Esophagus squamous epithelium (tissue), 5 donors: Measurements from ENCODE around the gene PLEKHA7. TPM values are rescaled to one million over a fixed set of nuclear protein-coding genes. Genes with fewer than 3 reads are reported as not detected.

Experiments used
- DNase-seq: peaks from one replicate; lab custom pipeline; 2025; lab: John Stamatoyannopoulos, UW
- H3K27ac ChIP-seq, 4 donors: fragments of 200-600 bp; sonication (generic); one replicate each; pipeline ENCODE4 v1.5.1; 2016 to 2019; ENCODE audit warnings: mild to moderate bottlenecking in 1 of 4
- H3K27me3 ChIP-seq, 4 donors: fragments of 200-600 bp; sonication (generic); 1 replicate in 3 of 4; 2 replicates in 1 of 4; pipeline versions ENCODE4 v1.5.1 to v1.6.0; 2017 to 2021; ENCODE audit warnings: antibody characterized with exemption in 1 of 4
- H3K36me3 ChIP-seq, 3 donors: fragments of 200-600 bp; sonication (generic); one replicate each; pipeline ENCODE4 v1.5.1; 2016 to 2019
- H3K4me1 ChIP-seq, 3 donors: fragments of 200-600 bp; sonication (generic); one replicate each; pipeline ENCODE4 v1.5.1; 2017 to 2019
- H3K4me3 ChIP-seq, 4 donors: fragments of 200-600 bp; sonication (generic); 1 replicate in 3 of 4; 2 replicates in 1 of 4; pipeline ENCODE4 v1.5.1; 2016 to 2019; ENCODE audit warnings: mild to moderate bottlenecking in 2 of 4, moderate library complexity in 1 of 4
- H3K9me3 ChIP-seq, 3 donors: fragments of 200-600 bp; sonication (generic); one replicate each; pipeline ENCODE4 v1.5.1; 2016 to 2019
- CTCF ChIP-seq, 6 experiments: fragments of 450-650 bp in 4 of 6; fragments of 200-600 bp in 2 of 6; sonication (generic) in 2 of 6; IDR thresholded peaks; one replicate each; pipeline ENCODE4 v1.5.1; 2016 to 2019; ENCODE audit warnings: antibody characterized with exemption in 6 of 6, mild to moderate bottlenecking in 4 of 6, moderate library complexity in 4 of 6
- POLR2A ChIP-seq, 4 donors: fragments of 450-650 bp; IDR thresholded peaks; one replicate each; pipeline ENCODE4 v1.6.1; 2017; ENCODE audit warnings: antibody characterized with exemption in 4 of 4, mild to moderate bottlenecking in 4 of 4, moderate library complexity in 3 of 4
- WGBS, 2 donors: methylation state at CpG; one replicate each; pipeline ENCODE4 v1.1.5; 2018; 5-methylcytosine and 5-hydroxymethylcytosine counted together
- intact Hi-C: fragments of 100-400 bp; cut with DNase I; formaldehyde crosslinking; loops from one replicate; pipeline ENCODE4 v1.15.0; 2022
- total RNA-seq, 4 donors: library from RNA; depleted of rRNA; stranded (reverse); fragments of >200 nt; gene quantifications; one replicate each; pipeline ENCODE4 v1.1.0, GENCODE V29; 2016
- donor health status: DM: yes; HTN: yes; CAD: no.

PLEKHA7 gene
- total RNA-seq, 4 donors from 2014 or later: 49.8 to 129 (median 59.3) TPM

- no peak for DNase-seq
- no peaks in the 10 kb centered on the region for H3K9me3 ChIP-seq
- intact Hi-C loops: no loop called here
- peaks cover 0 to 2% (median 0%) of the 10 kb centered on the region in 4 donors for H3K27me3 ChIP-seq
- no peak overlapping the region for H3K4me3 ChIP-seq
- TF ChIP-seq POLR2A (IDR thresholded peaks at IDR 0.05): no peak
- no peak for TF ChIP-seq CTCF (IDR thresholded peaks at IDR 0.05)
- H3K36me3 ChIP-seq: peaks cover 0 to 61% (median 0%) of the 10 kb centered on the region in 3 donors
- H3K4me1 ChIP-seq: peaks cover 0 to 80% (median 5%) of the 10 kb centered on the region in 3 donors
- no peak overlapping the region for H3K27ac ChIP-seq
- 85 to 90% methylated on average over 13 to 14 of the region's 19 CpGs for whole genome bisulfite sequencing, 2 donors
Observed at GRCh38 chr11:16780698-16781550, 233.3 kb downstream of the PLEKHA7 start.

- no peak overlapping the region for H3K27ac ChIP-seq
- intact Hi-C loops: no loop called here
- no peaks in the 10 kb centered on the region for H3K9me3 ChIP-seq
- 82 to 85% methylated on average over 2 of the region's 2 CpGs for WGBS, 2 donors
- peaks cover 0 to 61% (median 0%) of the 10 kb centered on the region in 3 donors for H3K36me3 ChIP-seq
- no peak overlapping the region for H3K4me3 ChIP-seq
- peaks cover 0 to 6% (median 0%) of the 10 kb centered on the region in 4 donors for H3K27me3 ChIP-seq
- TF ChIP-seq POLR2A (IDR thresholded peaks at IDR 0.05): no peak
- TF ChIP-seq CTCF (IDR thresholded peaks at IDR 0.05): no peak
- DNase-seq: no peak
- H3K4me1 ChIP-seq: peaks cover 0 to 80% (median 5%) of the 10 kb centered on the region in 3 donors
Observed at GRCh38 chr11:16780146-16780545, 234.1 kb downstream of the PLEKHA7 start.

- H3K36me3 ChIP-seq: peaks cover 0 to 61% (median 0%) of the 10 kb centered on the region in 3 donors
- intact Hi-C loops: no loop called here
- WGBS, 2 donors: 60 to 76% methylated on average over 4 to 7 of the region's 8 CpGs
Observed at GRCh38 chr11:16779436-16779835, 234.8 kb downstream of the PLEKHA7 start.

GRCh38 chr11:16778876-16779275 is 235.3 kb downstream of the PLEKHA7 start:
- no peak overlapping the region for H3K27ac ChIP-seq
- TF ChIP-seq POLR2A (IDR thresholded peaks at IDR 0.05) (no peak), CTCF (IDR thresholded peaks at IDR 0.05) (no peak)
- peaks cover 0 to 19% (median 0%) of the 10 kb centered on the region in 4 donors for H3K27me3 ChIP-seq
- peaks cover 0 to 61% (median 0%) of the 10 kb centered on the region in 3 donors for H3K36me3 ChIP-seq
- intact Hi-C loops: no loop called here
- peaks cover 0 to 74% (median 5%) of the 10 kb centered on the region in 3 donors for H3K4me1 ChIP-seq
- no peak overlapping the region for H3K4me3 ChIP-seq
- WGBS, 2 donors: 84 to 92% methylated on average over 3 to 5 of the region's 8 CpGs
- no peaks in the 10 kb centered on the region for H3K9me3 ChIP-seq
- DNase-seq: no peak

More at GRCh38 chr11:16779436-16779835, 234.8 kb downstream of the PLEKHA7 start:
- DNase-seq: no peak
- peaks cover 0 to 14% (median 0%) of the 10 kb centered on the region in 4 donors for H3K27me3 ChIP-seq
- no peak overlapping the region for H3K27ac ChIP-seq
- H3K4me1 ChIP-seq: peaks cover 0 to 76% (median 5%) of the 10 kb centered on the region in 3 donors
- no peaks in the 10 kb centered on the region for H3K9me3 ChIP-seq
- TF ChIP-seq POLR2A (IDR thresholded peaks at IDR 0.05) (no peak), CTCF (IDR thresholded peaks at IDR 0.05) (no peak)
- no peak overlapping the region for H3K4me3 ChIP-seq

GRCh38 chr11:16778286-16778685 is 235.9 kb downstream of the PLEKHA7 start:
- intact Hi-C loops: no loop called here
- DNase-seq: no peak
- TF ChIP-seq CTCF (IDR thresholded peaks at IDR 0.05): no peak
- no peak for TF ChIP-seq POLR2A (IDR thresholded peaks at IDR 0.05)

More at GRCh38 chr11:16778286-16778685, 235.9 kb downstream of the PLEKHA7 start:
- Histone ChIP-seq H3K27ac (no peak overlapping the region), H3K9me3 (no peaks in the 10 kb centered on the region), H3K27me3 (peaks cover 0 to 25% (median 0%) of the 10 kb centered on the region in 4 donors), H3K36me3 (peaks cover 0 to 56% (median 0%) of the 10 kb centered on the region in 3 donors), H3K4me3 (no peak overlapping the region), H3K4me1 (peaks cover 0 to 73% (median 5%) of the 10 kb centered on the region in 3 donors)
- WGBS, 2 donors: 65 to 75% methylated on average over 6 of the region's 6 CpGs
